GF-D8 (cell line): Measurements from ENCODE around the gene TRIM2.

Experiments
- DNase-seq: peaks from one replicate; lab custom pipeline; 2025; lab: John Stamatoyannopoulos, UW

The TRIM2 gene

GRCh38 chr4:153275380-153276276 lies 71.4 kb downstream of the TRIM2 start:
- DNase-seq = no peak

- DNase-seq = no peak
Measured at GRCh38 chr4:153276971-153277370, 72.7 kb downstream of the TRIM2 start.

GRCh38 chr4:153281476-153281875 lies 77.2 kb downstream of the TRIM2 start:
- DNase-seq = no peak

- DNase-seq = no peak
Measured at GRCh38 chr4:153282023-153282422, 77.8 kb downstream of the TRIM2 start.

GRCh38 chr4:153283260-153283659 lies 79.0 kb downstream of the TRIM2 start:
- DNase-seq = no peak

- DNase-seq = no peak
Measured at GRCh38 chr4:153290134-153290533, 85.9 kb downstream of the TRIM2 start.

GRCh38 chr4:153291562-153291961 lies 87.3 kb downstream of the TRIM2 start:
- DNase-seq = no peak

- no peak for DNase-seq
Measured at GRCh38 chr4:153292897-153293741, 88.9 kb downstream of the TRIM2 start.

GRCh38 chr4:153293742-153294057 lies 89.5 kb downstream of the TRIM2 start:
- DNase-seq = no peak

- no peak for DNase-seq
Measured at GRCh38 chr4:153294631-153295030, 90.4 kb downstream of the TRIM2 start.

GRCh38 chr4:153295131-153295755 lies 91.0 kb downstream of the TRIM2 start:
- DNase-seq = no peak

GRCh38 chr4:153296040-153296823 lies 92.0 kb downstream of the TRIM2 start:
- no peak for DNase-seq

- DNase-seq = no peak
Measured at GRCh38 chr4:153297116-153297515, 92.9 kb downstream of the TRIM2 start.

- DNase-seq = no peak
Measured at GRCh38 chr4:153310793-153311192, 106.5 kb downstream of the TRIM2 start.

- DNase-seq = no peak
Measured at GRCh38 chr4:153314915-153315314, 110.7 kb downstream of the TRIM2 start.

- DNase-seq = no peak
Measured at GRCh38 chr4:153318696-153319320, 114.6 kb downstream of the TRIM2 start.

GRCh38 chr4:153322791-153323190 lies 118.5 kb downstream of the TRIM2 start:
- no peak for DNase-seq

GRCh38 chr4:153324046-153324445 lies 119.8 kb downstream of the TRIM2 start:
- DNase-seq = no peak

GRCh38 chr4:153325558-153325957 lies 121.3 kb downstream of the TRIM2 start:
- no peak for DNase-seq

- DNase-seq = no peak
Measured at GRCh38 chr4:153326513-153326912, 122.3 kb downstream of the TRIM2 start.

- no peak for DNase-seq
Measured at GRCh38 chr4:153327247-153327646, 123.0 kb downstream of the TRIM2 start.
